GM21529 (cell line): Measurements from ENCODE around the gene NACC1.
A peak's percentile ranks its signal among the peaks of the same experiment; 100 is the strongest.
"Not testable (repeated sequence)": the region's sequence is repeated elsewhere in the genome, so short reads cannot be mapped to it uniquely, and the experiment has no call there.

ENCODE experiments used
- ATAC-seq: cut with Tn5 transposase; IDR thresholded peaks from one replicate; pipeline ENCODE4 v1.9.1; 2021; ENCODE audit not compliant: unreplicated experiment

Gene NACC1

DNA sequence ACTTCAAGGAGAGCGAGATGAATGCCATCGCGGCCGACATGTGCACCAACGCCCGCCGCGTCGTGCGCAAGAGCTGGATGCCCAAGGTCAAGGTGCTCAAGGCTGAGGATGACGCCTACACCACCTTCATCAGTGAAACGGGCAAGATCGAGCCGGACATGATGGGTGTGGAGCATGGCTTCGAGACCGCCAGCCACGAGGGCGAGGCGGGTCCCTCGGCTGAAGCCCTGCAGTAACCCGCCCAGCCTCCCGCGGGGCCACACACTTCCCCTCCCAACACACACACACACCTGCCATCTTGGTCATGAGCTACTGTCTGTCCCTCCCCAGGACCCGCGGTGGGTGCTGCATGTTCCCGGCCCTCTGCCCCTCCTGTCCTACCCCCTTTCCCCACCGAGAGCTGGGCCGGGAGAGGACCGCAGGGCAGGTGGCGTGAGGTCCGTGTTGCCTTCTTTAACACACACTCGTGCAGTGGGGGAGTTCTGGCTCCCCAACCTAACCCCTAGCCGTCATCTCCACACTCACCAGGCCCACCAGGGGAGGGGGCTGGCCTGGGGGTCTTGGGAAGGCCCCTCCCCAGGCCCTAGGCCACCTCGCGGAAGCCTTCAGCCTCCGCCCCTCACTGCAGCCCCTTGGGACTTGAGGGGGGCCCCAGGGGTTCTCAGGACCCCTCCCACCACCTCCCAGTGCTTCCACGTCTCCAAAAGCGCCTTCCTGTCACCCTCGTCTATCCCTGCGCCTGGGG is 20.3 kb downstream of the NACC1 start:
- ATAC-seq = no peak

DNA sequence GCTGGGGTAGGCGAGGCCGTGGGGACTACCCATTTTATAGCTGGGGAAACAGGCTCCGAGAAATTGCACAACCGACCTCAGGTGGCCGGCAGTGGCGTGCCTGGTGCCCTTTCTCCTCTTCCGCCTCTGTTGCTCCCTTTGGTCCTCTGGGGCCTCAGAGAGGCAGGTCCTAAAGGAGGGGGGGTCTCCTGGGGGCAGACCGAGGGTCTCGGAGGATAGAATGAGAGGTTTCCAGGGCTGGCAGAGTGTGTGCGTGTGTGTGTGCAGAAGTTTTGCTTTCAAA is 20.8 kb downstream of the NACC1 start:
- ATAC-seq = no peak

DNA sequence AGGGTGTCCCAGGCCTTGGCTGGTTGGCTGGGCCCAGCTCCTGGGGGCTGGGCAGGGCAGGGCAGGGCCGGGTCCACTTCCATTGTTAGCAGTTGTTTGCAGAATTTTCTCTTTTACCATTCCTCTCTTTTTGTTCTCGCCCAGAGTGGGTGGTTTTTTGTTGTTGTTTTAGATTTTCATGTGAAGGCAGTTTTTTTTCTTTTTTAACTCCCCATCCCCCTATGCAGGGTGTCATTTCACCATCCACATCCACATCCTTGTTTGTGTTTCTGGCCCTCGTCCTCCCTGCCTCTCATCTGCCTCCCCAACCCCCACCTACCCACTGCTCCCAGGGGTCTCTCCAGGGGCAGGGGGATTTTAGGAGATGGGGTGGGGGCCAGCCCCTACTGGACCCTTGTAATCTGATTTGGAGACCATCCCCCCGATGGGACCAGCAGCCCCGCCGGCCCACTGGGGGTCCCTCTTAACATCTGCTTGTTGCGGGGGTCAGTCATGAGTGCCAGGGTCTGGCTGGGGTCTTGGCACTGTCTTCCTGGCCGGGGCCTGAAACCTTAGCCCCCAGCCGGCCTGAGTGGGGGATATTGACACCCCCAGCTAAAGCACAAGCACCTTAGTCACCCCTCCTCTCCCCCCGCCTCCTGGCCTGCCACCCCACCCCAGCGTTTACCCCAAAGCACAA is 21.7 kb downstream of the NACC1 start:
- ATAC-seq = no peak

DNA sequence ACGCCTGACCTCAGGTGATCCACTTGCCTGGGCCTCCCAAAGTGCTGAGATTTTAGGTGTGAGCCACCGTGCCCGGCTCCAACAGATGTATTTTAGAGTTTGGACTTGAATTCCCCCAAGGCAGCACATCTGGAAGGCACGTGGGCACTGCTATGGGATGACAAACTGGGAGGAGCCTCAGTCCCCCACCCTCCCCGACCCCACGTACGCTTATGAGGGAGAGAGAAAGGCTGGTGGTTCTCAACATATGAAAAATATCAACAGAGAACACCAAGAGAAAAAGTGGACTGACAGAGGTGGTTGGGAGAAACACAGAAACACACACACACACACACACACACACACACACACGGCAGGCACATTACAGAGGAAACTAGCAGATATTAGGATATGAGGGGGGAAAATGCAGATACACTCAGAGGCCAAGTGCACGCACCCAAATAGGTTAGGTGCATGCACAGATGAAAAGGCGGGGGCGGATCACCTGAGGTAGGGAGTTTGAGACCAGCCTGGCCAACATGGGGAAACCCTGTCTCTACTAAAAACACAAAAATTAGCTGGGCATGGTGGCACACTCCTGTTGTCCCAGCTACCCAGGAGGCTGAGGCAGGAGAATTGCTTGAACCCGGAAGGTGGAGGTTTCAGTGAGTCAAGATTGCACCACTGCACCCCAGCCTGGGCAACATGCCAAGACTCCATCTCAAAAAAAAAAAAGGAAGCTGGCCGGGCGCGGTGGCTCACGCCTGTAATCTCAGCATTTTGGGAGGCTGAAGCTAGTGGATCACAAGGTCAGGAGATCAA is 28.9 kb downstream of the NACC1 start:
- no peak for ATAC-seq

DNA sequence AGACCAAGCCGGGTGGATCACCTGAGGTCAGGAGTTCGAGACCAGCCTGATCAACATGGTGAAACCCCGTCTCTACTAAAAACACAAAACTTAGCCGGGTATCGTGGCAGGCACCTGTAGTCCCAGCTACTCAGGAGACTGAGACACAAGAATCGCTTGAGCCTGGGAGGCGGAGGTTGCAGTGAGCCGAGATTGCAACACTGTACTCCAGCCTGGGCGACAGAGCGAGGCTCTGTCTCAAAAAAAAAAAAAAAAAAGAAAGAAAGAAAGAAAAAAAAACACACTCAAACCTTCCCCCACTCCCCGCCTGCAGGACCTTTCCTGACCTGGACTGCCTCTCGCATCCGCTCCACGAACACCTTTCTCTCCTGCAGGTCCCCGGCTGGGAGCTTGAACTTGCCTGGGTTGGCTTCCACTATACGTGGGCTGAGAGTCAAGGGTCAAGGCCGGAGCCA is 31.1 kb downstream of the NACC1 start:
- not testable (repeated sequence) for ATAC-seq

DNA sequence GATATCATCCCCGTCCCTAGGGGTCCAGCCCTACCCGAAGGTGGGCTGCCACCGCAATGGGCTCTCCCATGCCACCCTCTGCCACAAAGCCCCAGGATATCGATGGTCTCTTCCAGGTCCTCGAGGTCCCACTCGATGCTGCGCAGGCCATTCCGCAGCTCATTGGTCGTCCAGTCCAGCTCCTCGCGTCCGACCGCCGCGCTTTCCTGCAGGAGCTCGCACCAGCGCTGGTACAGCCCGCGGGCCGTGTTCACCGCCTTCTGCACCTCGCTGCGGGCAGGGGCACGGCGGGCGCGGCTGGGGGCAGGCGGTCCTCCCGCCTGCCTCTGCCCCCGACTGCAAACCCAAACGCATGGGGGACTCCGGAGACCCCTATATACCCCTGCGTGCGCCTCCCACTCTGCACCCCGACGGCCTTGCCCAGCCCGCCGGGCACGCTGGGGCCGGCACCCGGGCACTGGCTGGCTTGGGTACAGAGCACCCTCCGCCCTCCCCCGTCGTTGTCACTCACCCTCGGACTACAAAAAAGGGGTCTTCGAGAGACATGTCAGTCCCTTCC is 31.6 kb downstream of the NACC1 start:
- ATAC-seq = peak; percentile 2

DNA sequence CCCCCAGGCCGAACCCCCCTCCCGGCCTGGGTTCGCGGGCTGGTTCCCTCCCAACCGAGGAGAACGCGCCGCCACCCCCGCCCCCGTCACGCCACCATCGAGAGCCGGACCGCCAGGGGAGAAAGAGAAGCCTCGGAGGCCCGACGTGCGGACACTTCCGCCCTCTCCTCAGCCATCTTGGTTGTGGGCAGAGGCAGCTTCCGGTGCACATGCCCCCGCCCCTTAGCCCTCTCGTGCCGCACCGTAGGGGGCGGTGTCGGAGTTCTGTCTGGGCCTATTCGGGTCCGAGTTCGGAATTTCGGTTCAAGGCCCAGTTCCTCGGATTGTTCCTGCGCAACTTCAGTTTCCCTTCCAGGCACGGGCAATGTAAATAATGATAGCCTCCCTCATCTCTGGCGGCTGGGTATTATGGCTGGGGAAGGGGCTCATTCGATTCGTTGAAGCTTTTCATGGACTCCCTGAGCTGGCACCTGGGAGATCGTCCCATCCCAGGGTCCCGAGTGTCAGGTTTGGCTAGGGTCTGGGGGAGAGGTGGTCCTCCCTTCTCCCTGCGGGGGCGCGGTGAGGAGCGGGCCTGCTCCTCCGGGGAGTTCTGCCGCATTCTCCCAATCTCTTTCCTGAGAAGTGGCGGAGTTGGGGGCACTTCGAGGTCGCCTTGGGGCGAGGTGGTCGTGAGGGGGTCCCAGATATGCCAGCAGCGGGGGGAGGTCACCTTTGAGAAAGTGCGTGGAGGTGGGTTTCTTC is 32.3 kb downstream of the NACC1 start, which contains the start of the genes IER2 and STX10:
IER2 (plus strand) TSS at position 225 of the 744 bp plus-strand sequence. CDS start 2,776 bp downstream, outside the sequence.
STX10 (minus strand) TSS at position 189 of the 744 bp plus-strand sequence. CDS start 202 bp downstream, outside the sequence.
- ATAC-seq = peak; percentile 32

DNA sequence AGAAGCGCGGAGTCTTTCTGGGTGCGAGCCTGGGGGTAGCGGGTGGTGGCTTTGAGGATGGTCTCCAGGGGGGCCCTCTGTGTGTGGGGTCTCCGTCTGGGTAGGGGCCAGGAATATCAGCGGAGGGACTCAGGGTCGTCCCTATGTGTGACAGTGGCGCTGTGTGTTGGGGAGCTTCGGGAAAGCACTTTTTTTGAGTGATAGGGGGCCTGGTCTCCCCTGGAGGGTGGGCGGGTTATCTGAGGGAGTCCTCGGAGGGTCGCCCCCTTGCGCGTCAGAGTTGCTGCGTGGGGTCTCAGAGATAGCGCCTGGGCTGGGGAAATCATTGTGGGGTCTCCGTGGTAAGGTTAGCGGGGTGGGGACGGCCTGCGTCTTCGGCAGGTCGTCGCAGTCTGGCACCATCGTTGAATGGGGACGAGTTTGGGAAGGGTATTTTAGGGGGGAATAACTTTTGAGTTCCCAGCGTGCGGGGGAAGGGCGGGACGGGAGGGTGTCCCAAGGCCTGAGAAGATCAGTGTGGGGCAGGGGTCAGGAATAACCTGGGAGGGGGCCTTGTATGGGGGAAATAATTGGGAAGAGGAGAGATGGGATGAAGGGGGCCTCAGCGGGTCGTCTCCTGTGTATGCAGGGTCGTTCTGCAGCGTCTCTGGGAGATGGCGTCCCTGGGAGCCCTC is 33.0 kb downstream of the NACC1 start:
- ATAC-seq = no peak

DNA sequence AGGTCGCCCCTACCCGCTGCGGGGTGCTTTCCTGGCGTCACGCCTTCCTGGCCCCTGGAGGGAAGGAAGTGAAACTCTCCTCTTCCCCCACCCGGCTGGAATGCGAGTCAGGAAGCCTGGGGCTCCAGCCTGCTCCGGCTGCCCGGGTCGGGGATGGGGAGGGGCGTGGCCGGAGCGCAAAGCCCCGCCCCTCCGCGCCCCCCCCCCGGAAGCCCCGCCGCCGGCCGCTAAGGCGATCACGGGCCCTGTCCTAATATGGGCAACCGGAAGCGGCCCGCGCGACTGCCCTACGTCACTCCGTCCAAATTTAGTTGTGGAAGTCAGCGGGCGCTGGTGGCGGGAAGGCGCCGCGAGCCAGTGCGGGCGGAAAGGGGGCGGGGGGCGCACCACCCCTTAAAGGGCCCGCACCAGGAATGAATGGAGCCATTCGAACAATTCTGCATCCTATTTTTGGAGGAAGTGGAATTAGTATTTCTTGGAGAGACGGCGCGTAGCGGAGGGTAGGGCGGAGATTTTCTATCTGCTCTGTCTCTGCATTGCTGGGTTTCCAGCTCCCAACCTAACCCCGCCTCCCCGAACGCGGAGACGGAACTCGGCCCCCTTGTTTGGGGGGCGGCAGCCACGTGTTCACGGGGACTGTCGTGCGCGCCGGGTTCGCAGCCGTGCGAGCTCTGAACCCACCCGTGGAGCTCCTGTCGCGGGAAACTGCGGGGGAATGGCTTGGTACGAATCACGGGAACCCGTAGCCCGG is 33.7 kb downstream of the NACC1 start:
- ATAC-seq = peak; percentile 32

DNA sequence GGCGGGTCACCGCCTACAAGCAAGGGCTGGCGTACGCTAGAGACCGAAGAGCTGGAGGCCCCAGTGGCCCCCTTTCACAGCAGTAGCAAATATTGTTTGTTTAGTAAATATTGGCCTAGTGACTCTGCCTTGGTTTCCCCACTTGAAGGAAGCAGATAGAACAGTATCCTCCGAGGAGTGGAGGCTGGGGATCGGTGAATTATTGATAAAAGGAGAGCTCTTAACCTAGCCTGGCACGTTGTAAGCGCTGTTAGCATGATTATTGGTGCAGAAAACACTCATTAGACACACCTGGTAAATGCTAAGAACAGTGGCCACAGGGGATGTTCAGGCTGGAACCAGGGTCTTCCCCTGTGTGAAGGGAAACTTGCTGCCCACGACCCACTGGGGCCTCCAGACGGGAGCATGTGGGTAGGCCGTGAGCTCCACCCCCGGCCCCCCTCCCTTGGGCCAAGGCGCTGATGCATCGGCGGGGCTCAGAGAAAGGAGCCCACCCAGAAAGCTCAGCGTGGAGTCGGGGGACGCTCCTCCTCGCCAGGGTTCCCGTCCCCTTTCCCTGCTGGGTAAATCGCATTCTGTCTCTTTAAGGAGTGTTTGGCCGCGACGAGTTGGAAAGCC is 34.4 kb downstream of the NACC1 start:
- no peak for ATAC-seq

DNA sequence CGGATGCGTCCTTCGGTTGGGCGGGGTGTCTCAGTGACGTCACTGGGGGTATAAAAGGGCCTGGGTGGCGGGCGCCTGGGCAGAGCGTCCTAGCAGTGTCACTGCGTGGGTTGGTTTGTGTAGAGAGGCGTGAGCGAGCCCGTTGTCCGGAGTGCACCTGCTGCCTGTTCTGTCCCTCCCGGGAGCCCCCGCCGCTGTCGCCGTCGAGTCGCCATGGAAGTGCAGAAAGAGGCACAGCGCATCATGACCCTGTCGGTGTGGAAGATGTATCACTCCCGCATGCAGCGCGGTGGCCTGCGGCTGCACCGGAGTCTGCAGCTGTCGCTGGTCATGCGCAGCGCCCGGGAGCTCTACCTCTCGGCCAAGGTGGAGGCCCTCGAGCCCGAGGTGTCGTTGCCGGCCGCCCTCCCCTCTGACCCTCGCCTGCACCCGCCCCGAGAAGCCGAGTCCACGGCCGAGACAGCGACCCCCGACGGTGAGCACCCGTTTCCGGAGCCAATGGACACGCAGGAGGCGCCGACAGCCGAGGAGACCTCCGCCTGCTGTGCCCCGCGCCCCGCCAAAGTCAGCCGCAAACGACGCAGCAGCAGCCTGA is 35.0 kb downstream of the NACC1 start:
- ATAC-seq = peak; percentile 23

DNA sequence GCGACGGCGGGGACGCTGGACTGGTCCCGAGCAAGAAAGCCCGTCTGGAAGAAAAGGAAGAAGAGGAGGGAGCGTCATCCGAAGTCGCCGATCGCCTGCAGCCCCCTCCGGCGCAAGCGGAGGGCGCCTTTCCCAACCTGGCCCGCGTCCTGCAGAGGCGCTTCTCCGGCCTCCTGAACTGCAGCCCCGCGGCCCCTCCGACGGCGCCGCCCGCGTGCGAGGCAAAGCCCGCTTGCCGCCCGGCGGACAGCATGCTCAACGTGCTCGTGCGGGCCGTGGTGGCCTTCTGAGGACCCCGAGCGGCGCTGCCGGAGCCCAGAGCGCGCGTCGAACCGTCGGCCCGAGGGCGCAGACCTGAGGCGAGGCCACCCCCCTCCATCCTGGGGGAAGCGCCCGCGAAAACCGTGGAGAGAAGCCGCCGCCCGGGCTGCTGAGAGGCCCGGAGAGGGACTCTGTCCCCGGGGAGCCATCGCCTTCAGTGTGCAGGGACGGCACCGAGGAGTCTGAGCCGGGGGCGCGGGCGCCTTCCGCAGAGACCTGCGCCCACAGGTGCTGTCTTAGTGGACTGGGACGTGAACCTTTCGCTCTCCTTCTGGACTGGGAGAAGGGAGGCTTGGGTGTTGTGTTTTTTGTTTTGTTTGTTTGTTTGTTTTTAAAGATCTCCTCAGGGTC is 35.6 kb downstream of the NACC1 start:
- ATAC-seq = no peak

DNA sequence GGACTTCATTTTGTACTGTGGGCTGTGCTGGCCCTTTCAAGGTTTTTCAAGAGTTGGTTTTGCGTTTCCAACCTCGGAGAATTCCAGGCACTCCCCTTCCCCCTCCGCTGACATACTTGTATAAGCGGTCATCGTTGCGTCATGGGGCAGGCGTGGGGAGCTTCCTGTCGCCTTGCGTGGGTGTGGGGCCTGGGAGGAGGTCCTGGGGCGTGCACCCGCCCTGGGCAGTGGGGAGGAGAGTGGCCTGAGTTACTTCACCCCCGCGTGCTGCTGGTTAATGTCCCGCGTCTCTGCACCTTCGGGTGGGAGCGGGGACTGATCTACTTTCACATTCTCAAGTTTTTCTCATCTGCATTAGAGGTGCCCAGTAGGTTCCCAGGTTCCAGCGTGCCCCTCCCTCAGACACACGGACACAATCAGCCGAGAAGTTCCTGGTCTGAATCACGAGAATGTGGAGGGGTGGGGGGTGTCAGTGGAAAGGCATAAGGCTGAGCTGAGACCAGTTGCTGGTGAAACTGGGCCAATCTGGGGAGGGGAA is 36.2 kb downstream of the NACC1 start:
- no peak for ATAC-seq

DNA sequence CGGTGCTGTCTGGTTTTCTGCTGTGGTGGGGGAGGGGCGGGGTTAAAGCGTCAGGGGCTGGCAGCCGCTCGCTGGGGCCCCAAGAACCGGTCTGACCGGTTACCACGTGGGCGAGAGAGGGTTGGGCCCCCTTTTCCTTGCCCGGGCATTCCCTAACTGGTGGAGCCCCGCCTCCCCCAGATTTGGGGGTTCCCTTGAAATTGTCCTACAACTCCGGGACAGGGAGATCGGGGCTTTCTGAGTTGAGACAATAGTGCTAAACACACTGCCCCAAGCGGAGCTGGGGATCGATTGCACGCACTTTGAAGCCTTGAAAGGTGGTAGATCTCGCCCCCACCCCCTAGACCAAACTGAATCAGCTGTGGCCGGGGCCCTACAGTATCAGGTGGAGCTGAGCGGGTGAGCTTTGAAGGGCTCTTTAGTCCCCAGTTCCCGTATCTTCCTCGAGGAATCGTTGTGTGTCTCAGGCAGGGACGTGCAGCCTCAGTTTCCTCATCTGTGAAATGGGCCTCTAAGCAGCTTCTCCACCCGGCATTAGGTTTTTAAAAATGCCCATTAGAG is 36.9 kb downstream of the NACC1 start:
- ATAC-seq = no peak

DNA sequence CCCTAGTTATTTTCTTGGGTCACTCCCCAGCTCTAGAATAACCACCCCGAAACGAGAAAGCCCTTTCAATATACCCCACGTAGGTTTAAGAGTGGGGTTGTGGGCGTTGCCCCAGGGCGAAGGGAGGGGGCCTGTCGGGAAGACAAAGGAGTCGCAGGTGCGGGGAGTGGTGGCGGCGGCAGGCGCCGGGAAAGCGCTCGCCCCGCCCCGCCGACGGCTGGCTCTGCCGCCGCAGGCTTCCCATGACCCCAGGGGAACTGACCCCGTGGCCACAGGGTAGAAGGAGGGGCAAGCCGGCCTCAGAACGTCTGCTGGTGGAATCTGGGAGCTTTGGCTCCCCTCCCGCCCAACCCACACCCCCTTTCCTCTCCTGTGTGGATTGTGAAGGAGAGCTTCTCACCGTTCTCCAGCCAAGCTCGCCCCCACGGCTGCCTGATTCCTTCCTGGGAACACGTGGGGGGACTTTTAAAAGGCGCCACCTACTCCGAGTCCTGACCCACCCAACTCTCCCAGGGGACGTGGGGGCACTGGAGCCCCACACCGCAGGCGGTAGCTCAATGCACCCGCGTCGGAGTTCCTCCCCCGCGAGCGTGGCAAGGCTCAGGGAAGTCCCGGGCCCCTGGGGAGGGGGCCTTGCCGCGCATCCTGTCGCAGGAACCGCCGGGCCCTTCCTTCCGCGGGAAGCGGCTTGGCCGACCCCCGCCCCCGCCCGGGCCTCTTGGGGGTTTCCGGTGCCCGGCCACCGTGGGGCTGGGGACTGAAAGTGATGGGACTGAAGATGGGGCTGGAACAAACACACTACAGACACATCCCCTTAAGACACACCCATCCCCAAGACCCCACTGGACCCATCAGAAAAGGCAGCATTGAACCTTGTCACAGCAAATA is 37.7 kb downstream of the NACC1 start:
- no peak for ATAC-seq

DNA sequence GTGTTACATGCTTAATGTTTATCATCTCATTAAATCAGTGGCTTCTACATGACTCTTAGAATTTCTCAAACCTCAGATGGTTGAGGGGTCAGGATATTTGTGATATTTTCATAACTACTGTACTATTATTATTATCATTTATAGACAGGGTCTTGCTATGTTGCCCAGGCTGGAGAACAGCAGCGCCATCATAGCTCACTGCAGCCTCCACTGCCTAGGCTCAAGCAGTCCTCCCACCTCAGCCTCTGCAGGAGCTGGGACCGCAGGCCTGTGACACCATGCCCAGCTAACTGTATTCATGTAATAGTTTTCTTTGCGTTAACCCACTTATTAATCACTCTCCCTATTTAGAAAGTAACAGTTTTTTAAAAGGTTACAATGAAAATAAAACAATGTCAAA is 41.6 kb downstream of the NACC1 start:
- no peak for ATAC-seq
